HG03469 (cell line): ENCODE results near the gene PAXX.

Source experiments
- ATAC-seq: cut with Tn5 transposase; IDR thresholded peaks from one replicate; pipeline ENCODE4 v1.9.1; 2021; ENCODE audit warnings: mild to moderate bottlenecking, moderate library complexity, moderate number of reproducible peaks; ENCODE audit not compliant: unreplicated experiment

The PAXX gene

GRCh38 chr9:137015976-137016375 lies 23.8 kb downstream of the PAXX start:
- ATAC-seq: no peak

DNA sequence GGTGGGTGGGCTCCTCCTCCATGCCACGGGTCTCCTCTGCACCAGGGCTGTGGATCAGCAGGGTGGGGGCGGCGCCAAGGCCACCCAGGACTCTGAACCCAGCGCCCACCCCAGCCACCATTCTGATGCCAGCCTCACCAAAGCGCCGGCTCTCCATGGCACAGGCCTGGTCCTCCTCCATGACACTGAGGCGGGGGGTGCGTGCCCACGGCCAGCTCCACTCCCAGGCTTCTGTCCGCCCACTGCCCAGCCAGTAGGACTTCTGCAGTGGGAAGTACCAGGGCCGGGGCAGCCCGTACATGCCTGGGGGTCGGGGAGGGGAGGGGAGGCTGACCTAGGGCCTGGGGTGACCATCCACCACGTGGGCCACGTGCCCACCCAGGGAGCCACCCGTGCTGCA lies 24.2 kb downstream of the PAXX start:
- no peak for ATAC-seq

- no peak for ATAC-seq
Observed at GRCh38 chr9:137017071-137017470, 24.8 kb downstream of the PAXX start.

GRCh38 chr9:137017791-137018497 lies 25.7 kb downstream of the PAXX start:
- ATAC-seq: no peak

- ATAC-seq: no peak
Observed at GRCh38 chr9:137018761-137019559, 26.7 kb downstream of the PAXX start.

GRCh38 chr9:137019891-137020683 lies 27.9 kb downstream of the PAXX start:
- no peak for ATAC-seq

DNA sequence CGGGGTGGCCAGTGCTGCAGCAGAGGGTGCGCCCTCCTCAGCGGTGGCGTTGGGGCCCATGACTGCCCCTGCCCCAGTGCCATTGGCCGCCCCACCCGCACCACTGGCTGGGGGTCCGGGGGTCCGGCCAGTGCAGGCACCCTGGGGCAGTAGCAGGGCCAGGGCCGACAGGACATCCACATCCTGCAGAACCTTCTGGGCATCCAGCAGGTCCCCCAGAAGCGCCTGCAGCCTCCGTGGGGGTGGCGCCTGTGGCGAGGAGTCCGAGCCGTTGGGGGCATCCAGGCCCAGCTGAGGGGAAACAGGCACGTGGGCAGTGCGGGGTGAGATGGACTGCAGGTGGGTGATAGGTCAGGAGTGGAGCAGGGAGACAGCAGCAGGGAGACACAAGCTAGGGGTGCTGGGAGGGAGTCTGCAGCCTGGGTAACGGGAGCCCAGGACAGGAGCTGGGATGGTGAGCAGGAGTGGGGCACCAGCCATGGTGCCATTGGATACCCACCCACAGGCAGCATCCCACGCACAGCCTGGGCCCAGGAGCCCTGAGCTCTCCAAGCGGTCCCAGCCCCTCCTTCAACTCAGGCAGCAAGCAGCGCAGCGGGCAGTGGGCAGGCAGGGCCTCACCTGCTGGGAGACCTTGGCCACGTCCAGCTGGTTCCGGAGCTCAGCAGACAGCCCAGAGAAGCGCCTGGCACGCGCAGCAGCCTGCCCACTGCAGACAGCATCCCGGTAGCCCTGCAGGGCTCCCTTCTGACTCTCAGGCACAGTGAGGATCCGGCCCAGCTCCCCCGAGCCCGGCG lies 28.7 kb downstream of the PAXX start:
- no peak for ATAC-seq

- no peak for ATAC-seq
Observed at GRCh38 chr9:137021568-137021978, 29.4 kb downstream of the PAXX start.

DNA sequence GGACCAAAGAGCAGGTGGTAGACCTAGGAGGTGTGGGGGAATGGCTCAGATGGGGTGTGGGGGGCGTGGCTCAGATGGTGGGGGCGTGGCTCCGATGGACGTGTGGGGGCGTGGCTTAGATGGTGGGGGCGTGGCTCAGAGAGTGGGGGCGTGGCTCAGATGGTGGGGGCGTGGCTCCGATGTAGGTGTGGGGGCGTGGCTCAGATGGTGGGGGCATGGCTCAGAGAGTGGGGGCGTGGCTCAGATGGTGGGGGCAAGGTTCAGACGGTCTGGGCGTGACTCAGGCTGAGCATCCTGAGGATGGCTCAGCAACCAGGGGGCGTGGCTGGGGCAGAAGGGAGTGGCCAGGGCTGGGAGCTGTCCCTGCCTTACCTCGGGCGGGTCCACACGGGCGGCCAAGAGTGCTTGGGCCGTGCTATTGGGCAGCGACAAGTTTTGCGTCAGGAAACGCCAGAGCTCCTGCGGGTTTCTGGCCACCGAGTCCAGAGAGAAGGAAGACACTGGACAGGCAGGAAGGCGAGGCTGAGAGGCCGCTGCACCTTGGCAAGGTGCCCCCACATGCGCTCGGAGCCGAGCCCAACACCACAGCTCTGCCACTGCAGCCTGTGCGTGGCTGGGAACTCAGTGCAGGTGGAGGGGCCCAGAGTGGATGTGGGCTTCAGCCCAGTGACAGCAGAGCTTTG lies 29.9 kb downstream of the PAXX start:
- ATAC-seq: peak; percentile 42

- no peak for ATAC-seq
Observed at GRCh38 chr9:137022662-137023008, 30.4 kb downstream of the PAXX start.

- ATAC-seq: no peak
Observed at GRCh38 chr9:137023157-137023556, 30.9 kb downstream of the PAXX start.

GRCh38 chr9:137023583-137023991 lies 31.4 kb downstream of the PAXX start:
- no peak for ATAC-seq

- ATAC-seq: no peak
Observed at GRCh38 chr9:137025517-137025966, 33.3 kb downstream of the PAXX start.

- ATAC-seq: no peak
Observed at GRCh38 chr9:137026384-137026783, 34.2 kb downstream of the PAXX start.

DNA sequence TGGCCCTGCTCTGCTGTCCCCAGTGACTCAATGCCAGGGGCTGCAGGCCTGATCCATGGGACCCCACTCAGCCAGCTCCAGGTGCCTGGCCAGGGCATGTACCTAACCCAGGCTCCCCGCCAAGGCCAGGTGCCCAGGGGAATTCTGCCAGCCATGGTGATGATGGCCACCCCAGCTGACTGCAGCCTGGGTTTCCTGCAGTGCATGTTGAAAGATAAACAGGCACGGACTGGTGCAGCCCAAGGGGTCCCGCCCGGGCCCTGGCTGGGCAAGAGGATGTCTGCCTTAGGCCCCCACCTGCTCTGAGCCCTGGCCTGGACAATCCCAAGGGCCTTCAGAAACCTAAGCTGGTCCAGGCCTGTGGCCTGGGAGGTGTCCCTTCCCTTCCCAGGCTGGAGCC lies 34.6 kb downstream of the PAXX start:
- ATAC-seq: no peak

DNA sequence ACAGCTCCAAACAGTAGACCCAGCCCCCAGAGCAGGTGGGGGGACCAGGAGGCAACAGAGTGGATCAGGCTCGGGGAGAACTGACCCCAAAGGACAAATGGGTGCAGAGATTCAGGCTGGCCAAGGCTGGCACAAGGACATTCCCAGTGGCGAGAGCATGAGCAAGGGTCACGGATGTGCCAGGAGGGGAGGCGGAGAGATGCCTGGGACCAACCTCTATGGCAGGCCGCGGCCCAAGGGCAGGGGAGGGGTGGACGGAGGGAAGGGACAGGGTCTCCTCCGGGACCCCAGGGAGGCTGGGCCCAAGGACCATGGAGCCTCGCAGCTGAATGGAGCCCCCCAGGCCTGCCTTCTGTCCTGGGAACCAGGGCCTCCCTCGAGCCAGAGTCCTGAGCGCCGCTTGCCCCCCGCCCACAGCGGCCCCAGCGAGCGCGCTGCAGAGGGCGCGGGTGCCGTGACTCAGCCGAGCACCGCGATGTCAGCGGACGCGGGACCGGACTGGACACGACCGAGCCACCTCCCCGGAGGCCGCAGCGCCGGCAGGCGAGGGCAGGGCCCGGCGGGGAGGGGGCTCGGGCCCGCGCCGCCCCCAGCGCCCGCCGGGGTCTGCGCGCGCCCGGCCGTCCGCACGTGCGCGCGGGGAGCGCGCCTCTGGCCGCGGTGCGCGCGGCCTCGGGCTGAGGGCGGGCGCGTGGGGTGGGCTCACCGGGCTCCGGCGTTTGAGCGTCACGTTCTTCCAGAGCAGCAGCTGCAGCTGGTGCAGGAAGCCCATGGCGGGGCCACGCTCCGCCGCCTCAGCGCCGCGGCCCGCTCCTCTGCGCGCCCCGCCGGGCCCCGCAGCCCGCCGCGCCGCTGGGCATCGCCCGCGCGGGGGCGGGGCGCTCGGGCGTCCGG lies 35.4 kb downstream of the PAXX start, which contains the start of gene ABCA2:
TSS of gene ABCA2 (minus strand) at position 869 of the 894 bp plus-strand sequence. CDS start at position 772, 97 bp downstream.
- no peak for ATAC-seq

DNA sequence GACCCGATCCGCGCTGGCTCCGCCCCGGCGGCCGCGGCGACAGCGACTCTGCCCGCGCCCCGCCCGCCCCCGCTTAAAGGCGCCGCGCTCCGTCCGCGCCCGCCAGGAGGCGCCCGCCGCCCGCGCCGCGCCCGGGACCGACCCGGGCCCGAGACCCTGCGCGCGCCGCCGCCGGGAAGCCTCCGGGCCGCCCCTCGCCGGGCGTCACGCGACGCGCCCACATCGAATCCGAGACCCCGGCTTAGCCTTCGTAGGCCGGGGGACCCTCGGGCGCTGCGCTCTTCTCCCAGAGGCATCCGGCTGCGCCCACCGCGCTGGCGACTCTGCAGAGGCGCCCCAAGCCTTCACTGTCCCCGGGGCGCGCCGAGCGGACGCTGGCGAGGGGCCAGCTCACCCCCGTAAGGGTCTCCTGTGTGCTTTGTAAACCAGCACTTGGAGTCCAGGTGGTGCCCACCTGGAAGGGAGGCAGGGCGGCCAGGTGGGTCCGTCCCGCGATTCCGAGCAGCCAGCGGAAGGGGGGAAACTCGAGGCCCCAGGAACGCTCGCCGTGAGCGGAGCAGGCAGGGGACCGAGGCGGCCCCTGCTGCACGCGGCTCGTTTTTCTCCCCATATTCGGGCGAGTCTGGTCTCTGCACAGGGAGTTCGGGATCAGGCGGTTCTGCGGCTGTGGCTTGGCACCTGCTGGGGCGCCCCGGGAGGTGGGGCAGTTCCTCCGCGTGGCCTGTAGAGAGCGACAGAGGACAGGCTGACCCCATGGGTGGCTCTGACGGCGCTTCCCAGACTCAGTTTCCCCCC lies 36.2 kb downstream of the PAXX start:
- no peak for ATAC-seq
